Body of pancreas (tissue), 4 donors: Measurements from ENCODE around the gene SLC11A2. TPM values are rescaled to one million over a fixed set of nuclear protein-coding genes. Genes with fewer than 3 reads are reported as not detected.
A peak's percentile ranks its signal among the peaks of the same experiment; 100 is the strongest.

Experiments
- ATAC-seq: fragments of 150-250 bp; one replicate; pipeline ENCODE4 v1.9.1; 2016
- DNase-seq, 4 donors: peaks; one replicate each; pipeline ENCODE4 v3.0.0-alpha.2; 2019
- H3K27ac ChIP-seq, 4 donors: fragments of 200-600 bp; sonication (generic); 1 replicate in 3 of 4; 2 replicates in 1 of 4; pipeline versions ENCODE4 v1.5.1 to v1.6.1; 2016 to 2019; ENCODE audit warnings: mild to moderate bottlenecking in 1 of 4, mixed read lengths in 1 of 4, moderate library complexity in 1 of 4
- H3K27me3 ChIP-seq, 2 donors: fragments of 200-600 bp; sonication (generic); one replicate each; pipeline ENCODE4 v1.6.0; 2016; ENCODE audit warnings: mild to moderate bottlenecking in 1 of 2
- H3K36me3 ChIP-seq, 2 donors: fragments of 200-600 bp; sonication (generic); replicated peaks in 1 of 2; 2 replicates each; pipeline ENCODE4 v1.5.1; 2016; ENCODE audit warnings: low read depth in 2 of 2; ENCODE audit not compliant: insufficient read depth in 1 of 2
- H3K4me1 ChIP-seq: fragments of 200-600 bp; sonication (generic); one replicate; pipeline ENCODE4 v1.6.0; 2016
- H3K4me3 ChIP-seq, 2 donors: fragments of 200-600 bp; sonication (generic); 1 replicate in 1 of 2; 2 replicates in 1 of 2; pipeline ENCODE4 v1.5.1; 2016 to 2019
- H3K9me3 ChIP-seq, 3 donors: fragments of 200-600 bp; sonication (generic); 1 replicate in 2 of 3; 2 replicates in 1 of 3; pipeline ENCODE4 v1.5.1; 2016
- POLR2A ChIP-seq, 3 donors: fragments of 450-650 bp; IDR thresholded peaks; one replicate each; pipeline ENCODE4 v1.6.1; 2016; ENCODE audit warnings: antibody characterized with exemption in 3 of 3, mild to moderate bottlenecking in 2 of 3
- WGBS, 2 donors: methylation state at CpG; one replicate each; pipeline ENCODE4 v1.1.5; 2017; 5-methylcytosine and 5-hydroxymethylcytosine counted together
- intact Hi-C: fragments of 100-400 bp; cut with DNase I; formaldehyde crosslinking; loops from one replicate; pipeline ENCODE4 v1.15.1; 2023
- total RNA-seq, 2 donors: library from RNA; depleted of rRNA; stranded (reverse); fragments of >200 nt; gene quantifications; one replicate each; pipeline ENCODE4 v1.1.0, GENCODE V29; 2016
- TF ChIP-seq, protein P1 (sequence below), 7 experiments: fragments of 450-650 bp in 4 of 7; fragments of 200-600 bp in 3 of 7; sonication (generic) in 3 of 7; IDR thresholded peaks; one replicate each; pipeline ENCODE4 v1.5.1; 2016 to 2019; ENCODE audit warnings: antibody characterized with exemption in 7 of 7

SLC11A2 gene
- total RNA-seq, 2 donors from 2014 or later: 53.2 to 55.0 TPM

- DNase-seq: peak; percentile 94 to 98 (median 96)
- Histone ChIP-seq H3K36me3 (no peaks in the 10 kb centered on the region), H3K4me1 (peaks cover 17% of the 10 kb centered on the region), H3K27me3 (no peaks in the 10 kb centered on the region), H3K27ac (peak within 1 kb of the TSS; percentile 86 to 98 (median 97)), H3K4me3 (peak within 1 kb of the TSS; percentile 69 to 93), H3K9me3 (no peaks in the 10 kb centered on the region)
- WGBS, 2 donors: 4 to 5% methylated on average over 32 to 47 of the region's 51 CpGs
- TF ChIP-seq, protein P1, sequence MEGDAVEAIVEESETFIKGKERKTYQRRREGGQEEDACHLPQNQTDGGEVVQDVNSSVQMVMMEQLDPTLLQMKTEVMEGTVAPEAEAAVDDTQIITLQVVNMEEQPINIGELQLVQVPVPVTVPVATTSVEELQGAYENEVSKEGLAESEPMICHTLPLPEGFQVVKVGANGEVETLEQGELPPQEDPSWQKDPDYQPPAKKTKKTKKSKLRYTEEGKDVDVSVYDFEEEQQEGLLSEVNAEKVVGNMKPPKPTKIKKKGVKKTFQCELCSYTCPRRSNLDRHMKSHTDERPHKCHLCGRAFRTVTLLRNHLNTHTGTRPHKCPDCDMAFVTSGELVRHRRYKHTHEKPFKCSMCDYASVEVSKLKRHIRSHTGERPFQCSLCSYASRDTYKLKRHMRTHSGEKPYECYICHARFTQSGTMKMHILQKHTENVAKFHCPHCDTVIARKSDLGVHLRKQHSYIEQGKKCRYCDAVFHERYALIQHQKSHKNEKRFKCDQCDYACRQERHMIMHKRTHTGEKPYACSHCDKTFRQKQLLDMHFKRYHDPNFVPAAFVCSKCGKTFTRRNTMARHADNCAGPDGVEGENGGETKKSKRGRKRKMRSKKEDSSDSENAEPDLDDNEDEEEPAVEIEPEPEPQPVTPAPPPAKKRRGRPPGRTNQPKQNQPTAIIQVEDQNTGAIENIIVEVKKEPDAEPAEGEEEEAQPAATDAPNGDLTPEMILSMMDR (IDR thresholded peaks at IDR 0.05): peak; percentile 76 to 97 (median 92)
- TF ChIP-seq POLR2A (IDR thresholded peaks at IDR 0.05): peak; percentile 78 to 95 (median 89)
- intact Hi-C loops: no loop called here
- peak; percentile 99 for ATAC-seq
Observed at GRCh38 chr12:51047655-51048540, 21.7 kb upstream of the SLC11A2 start, which contains the start of gene LETMD1. Gene LETMD1, plus strand, starts transcription at chr12:51048327. Its CDS starts 30 bp downstream, at chr12:51048357.

- no peak for ATAC-seq
- TF ChIP-seq, protein P1 (IDR thresholded peaks at IDR 0.05): no peak
- TF ChIP-seq POLR2A (IDR thresholded peaks at IDR 0.05): no peak
- no peak overlapping the region for H3K27ac ChIP-seq
- H3K4me1 ChIP-seq: peaks cover 10% of the 10 kb centered on the region
- no peak overlapping the region for H3K4me3 ChIP-seq
- H3K27me3 ChIP-seq: no peaks in the 10 kb centered on the region
- H3K36me3 ChIP-seq: no peaks in the 10 kb centered on the region
- intact Hi-C loops: no loop called here
- H3K9me3 ChIP-seq: no peaks in the 10 kb centered on the region
- DNase-seq: no peak
- 57 to 67% methylated on average over 3 of the region's 3 CpGs for WGBS, 2 donors
Observed at GRCh38 chr12:51036279-51036678, 10.1 kb upstream of the SLC11A2 start.

GRCh38 chr12:51033457-51034089 lies 7.4 kb upstream of the SLC11A2 start:
- no peaks in the 10 kb centered on the region for H3K9me3 ChIP-seq
- H3K4me3 ChIP-seq: no peak overlapping the region
- TF ChIP-seq, protein P1 (IDR thresholded peaks at IDR 0.05): no peak
- no peaks in the 10 kb centered on the region for H3K27me3 ChIP-seq
- H3K27ac ChIP-seq: no peak overlapping the region
- WGBS, 2 donors: 91% methylated on average over 4 of the region's 4 CpGs
- peaks cover 7% of the 10 kb centered on the region for H3K4me1 ChIP-seq
- intact Hi-C loops: no loop called here
- H3K36me3 ChIP-seq: no peaks in the 10 kb centered on the region
- no peak for ATAC-seq
- DNase-seq: no peak

DNA sequence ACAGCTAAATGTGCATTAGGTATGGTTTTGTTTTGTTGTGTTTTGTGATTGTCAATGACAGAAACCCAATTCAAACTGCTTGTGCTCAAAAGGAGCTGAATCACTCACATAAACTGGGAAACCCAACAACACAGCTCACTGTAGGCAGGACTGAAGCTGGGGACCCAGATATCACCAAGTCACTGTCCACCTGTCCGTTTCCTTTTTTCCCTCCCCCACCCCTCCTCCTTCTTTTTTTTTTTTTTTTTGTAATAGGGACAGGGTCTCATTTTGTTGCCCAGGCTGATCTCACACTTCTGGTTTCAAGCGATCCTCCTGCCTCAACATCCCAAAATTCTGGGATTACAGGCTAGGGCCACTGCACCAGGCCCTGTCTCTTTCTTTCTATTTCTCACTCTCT lies 6.9 kb upstream of the SLC11A2 start:
- no peaks in the 10 kb centered on the region for H3K9me3 ChIP-seq
- H3K4me1 ChIP-seq: peaks cover 7% of the 10 kb centered on the region
- H3K27me3 ChIP-seq: no peaks in the 10 kb centered on the region
- intact Hi-C loops: no loop called here
- H3K4me3 ChIP-seq: no peak overlapping the region
- DNase-seq: no peak
- H3K27ac ChIP-seq: no peak overlapping the region
- no peak for ATAC-seq
- no peaks in the 10 kb centered on the region for H3K36me3 ChIP-seq
- TF ChIP-seq, protein P1 (IDR thresholded peaks at IDR 0.05): no peak
- no peak for TF ChIP-seq POLR2A (IDR thresholded peaks at IDR 0.05)
- 68 to 79% methylated on average over 2 of the region's 2 CpGs for WGBS, 2 donors
